Suprapubic skin (tissue), 4 donors: ENCODE results near the gene SPINK6.
A peak's percentile ranks its signal among the peaks of the same experiment; 100 is the strongest.

Experiments used
- EP300 ChIP-seq: sonication (generic); formaldehyde crosslinking; IDR thresholded peaks from one replicate; pipeline ENCODE4 v1.6.1; 2017; ENCODE audit warnings: antibody characterized with exemption
- POLR2A ChIP-seq, 2 donors: fragments of 450-650 bp; IDR thresholded peaks; one replicate each; pipeline ENCODE4 v1.6.1; 2017; ENCODE audit warnings: antibody characterized with exemption in 2 of 2, mild to moderate bottlenecking in 2 of 2, moderate library complexity in 2 of 2
- POLR2AphosphoS5 ChIP-seq, 3 donors: sonication (generic); formaldehyde crosslinking; IDR thresholded peaks; one replicate each; pipeline ENCODE4 v1.6.1; 2017; ENCODE audit warnings: antibody characterized with exemption in 3 of 3
- TF ChIP-seq, protein P1 (sequence below), 2 donors: fragments of 200-600 bp in 1 of 2; fragments of 450-650 bp in 1 of 2; sonication (generic) in 1 of 2; IDR thresholded peaks; one replicate each; pipeline ENCODE4 v1.5.1; 2016 to 2019; ENCODE audit warnings: antibody characterized with exemption in 2 of 2, mild to moderate bottlenecking in 1 of 2, moderate library complexity in 1 of 2

DNA sequence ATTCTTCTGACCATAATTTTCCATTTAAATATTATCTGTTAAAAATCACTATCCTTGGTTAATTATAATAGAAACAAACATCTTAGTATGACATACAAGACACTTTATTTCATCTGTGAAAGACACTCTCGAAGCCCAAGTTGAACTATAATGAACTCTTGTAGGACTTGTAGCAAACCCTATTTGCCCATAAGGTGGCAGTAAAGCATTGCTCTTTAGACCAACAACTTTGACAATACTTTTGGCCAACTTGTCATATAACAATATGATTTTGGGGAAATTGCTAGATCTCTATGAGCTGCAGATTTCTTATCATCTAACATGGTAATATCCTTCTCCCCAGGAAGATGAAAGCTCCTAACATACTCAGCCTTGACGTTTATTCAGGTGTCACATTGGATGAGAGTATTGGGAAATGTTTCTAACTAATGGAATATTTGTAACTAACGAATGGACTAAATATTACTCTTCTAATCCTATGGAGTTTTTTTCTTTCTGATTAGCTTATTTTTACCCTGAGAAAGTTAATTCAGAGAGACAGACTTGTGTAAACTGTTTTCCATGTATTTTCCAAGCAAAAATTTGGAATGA lies 23.5 kb upstream of the SPINK6 start:
- TF ChIP-seq POLR2A (IDR thresholded peaks at IDR 0.05) (no peak), POLR2AphosphoS5 (IDR thresholded peaks at IDR 0.05) (no peak), EP300 (no peak)
- TF ChIP-seq, protein P1, sequence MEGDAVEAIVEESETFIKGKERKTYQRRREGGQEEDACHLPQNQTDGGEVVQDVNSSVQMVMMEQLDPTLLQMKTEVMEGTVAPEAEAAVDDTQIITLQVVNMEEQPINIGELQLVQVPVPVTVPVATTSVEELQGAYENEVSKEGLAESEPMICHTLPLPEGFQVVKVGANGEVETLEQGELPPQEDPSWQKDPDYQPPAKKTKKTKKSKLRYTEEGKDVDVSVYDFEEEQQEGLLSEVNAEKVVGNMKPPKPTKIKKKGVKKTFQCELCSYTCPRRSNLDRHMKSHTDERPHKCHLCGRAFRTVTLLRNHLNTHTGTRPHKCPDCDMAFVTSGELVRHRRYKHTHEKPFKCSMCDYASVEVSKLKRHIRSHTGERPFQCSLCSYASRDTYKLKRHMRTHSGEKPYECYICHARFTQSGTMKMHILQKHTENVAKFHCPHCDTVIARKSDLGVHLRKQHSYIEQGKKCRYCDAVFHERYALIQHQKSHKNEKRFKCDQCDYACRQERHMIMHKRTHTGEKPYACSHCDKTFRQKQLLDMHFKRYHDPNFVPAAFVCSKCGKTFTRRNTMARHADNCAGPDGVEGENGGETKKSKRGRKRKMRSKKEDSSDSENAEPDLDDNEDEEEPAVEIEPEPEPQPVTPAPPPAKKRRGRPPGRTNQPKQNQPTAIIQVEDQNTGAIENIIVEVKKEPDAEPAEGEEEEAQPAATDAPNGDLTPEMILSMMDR (IDR thresholded peaks at IDR 0.05): peak; percentile 41 to 51
